Brain pericyte (primary cell): ENCODE measurements around the gene GCDH.
A peak's percentile ranks its signal among the peaks of the same experiment; 100 is the strongest.

ENCODE experiments used
- DNase-seq: peaks from one replicate; pipeline ENCODE4 v3.0.0-alpha.2; 2012; ENCODE audit warnings: low read depth, low spot score

The GCDH gene

DNA sequence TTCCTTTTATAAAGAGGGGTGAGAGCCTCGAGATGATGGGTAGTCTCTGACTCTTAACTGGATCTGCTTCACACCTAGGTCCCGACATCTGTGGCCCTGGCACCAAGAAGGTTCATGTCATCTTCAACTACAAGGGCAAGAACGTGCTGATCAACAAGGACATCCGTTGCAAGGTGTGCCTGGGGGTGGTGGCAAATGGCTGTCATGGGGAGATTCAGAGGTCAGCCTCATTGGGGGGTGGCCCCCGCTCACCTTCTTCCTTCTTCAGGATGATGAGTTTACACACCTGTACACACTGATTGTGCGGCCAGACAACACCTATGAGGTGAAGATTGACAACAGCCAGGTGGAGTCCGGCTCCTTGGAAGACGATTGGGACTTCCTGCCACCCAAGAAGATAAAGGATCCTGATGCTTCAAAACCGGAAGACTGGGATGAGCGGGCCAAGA lies 49.0 kb downstream of the GCDH start:
- no peak for DNase-seq

GRCh38 chr19:12940897-12941296 lies 49.9 kb downstream of the GCDH start:
- no peak for DNase-seq

DNA sequence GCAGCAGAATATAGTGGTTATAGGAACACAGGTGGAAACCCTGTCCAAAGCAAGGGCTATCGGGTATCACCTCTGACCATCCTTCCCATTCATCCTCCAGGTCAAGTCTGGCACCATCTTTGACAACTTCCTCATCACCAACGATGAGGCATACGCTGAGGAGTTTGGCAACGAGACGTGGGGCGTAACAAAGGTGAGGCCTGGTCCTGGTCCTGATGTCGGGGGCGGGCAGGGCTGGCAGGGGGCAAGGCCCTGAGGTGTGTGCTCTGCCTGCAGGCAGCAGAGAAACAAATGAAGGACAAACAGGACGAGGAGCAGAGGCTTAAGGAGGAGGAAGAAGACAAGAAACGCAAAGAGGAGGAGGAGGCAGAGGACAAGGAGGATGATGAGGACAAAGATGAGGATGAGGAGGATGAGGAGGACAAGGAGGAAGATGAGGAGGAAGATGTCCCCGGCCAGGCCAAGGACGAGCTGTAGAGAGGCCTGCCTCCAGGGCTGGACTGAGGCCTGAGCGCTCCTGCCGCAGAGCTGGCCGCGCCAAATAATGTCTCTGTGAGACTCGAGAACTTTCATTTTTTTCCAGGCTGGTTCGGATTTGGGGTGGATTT lies 52.6 kb downstream of the GCDH start:
- DNase-seq = no peak

- no peak for DNase-seq
Measured at GRCh38 chr19:12944104-12944674, 53.2 kb downstream of the GCDH start.

- DNase-seq = peak; percentile 97
Measured at GRCh38 chr19:12945479-12946091, 54.6 kb downstream of the GCDH start, which contains the start of gene RAD23A. RAD23A (plus strand) TSS chr19:12945862; CDS start chr19:12945949, 87 bp downstream.

DNA sequence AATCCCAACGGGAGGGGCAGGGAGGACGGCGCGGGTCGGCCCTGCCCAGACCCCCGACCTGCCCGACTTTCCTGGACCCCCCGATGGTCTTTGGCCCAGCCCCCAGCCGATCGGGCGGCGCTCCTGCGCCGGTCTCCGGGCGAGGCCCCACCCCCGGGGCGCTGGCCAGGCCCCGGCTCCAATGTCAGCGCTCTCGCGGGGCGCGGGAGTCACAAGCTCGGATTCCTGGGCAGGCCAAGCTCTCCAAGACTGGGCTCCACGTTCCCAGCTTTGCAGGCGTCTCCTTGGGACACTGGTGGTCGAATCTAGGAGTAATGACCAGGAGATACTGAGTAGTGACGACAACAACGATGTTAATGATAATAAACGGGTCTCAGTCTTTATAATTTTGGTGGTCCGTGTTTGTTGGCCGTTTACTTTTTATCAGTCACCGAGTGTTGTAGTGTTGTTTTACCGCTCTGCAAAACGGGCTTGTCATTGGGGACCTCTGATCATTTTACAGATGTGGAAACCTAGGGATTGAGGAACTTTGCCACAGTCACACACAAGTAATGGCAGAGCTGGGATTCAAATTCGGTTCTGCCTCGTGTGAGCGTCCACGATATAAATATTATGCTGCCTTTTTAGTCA lies 55.2 kb downstream of the GCDH start:
- no peak for DNase-seq

DNA sequence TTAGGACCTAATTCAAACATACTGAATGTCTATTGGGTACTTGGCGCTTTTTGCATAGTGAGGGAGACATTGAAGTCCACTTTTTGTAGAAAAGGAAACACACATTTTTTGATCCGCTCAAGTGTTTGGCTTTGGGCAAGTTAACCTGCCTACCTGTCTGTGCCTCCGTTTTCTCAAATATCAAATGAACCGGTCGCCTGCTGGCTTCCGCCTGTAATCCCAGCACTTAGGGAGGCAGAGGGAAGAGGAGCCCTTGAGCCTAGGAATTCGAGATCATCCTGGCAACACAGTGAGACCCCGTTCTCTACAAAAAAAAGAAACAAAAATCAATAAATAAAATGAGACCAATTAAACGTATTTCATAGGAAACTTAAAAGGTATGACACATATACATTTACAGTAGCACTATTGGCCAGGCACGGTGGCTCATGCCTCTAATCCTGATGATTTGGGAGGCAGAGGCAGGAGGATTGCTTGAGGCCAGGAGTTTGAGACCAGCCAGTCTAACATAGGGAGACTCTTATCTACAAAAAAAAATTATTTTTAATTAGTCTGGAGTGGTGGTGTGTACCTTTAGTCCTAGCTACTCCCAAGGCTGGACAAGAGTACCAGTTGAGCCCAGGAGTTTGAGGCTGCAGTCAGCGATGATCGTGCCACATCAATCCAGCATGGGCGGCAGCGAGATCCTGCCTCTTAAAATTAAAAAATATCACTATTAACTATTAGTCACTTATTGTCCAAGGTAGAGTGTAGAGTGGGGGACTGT lies 56.0 kb downstream of the GCDH start:
- no peak for DNase-seq

DNA sequence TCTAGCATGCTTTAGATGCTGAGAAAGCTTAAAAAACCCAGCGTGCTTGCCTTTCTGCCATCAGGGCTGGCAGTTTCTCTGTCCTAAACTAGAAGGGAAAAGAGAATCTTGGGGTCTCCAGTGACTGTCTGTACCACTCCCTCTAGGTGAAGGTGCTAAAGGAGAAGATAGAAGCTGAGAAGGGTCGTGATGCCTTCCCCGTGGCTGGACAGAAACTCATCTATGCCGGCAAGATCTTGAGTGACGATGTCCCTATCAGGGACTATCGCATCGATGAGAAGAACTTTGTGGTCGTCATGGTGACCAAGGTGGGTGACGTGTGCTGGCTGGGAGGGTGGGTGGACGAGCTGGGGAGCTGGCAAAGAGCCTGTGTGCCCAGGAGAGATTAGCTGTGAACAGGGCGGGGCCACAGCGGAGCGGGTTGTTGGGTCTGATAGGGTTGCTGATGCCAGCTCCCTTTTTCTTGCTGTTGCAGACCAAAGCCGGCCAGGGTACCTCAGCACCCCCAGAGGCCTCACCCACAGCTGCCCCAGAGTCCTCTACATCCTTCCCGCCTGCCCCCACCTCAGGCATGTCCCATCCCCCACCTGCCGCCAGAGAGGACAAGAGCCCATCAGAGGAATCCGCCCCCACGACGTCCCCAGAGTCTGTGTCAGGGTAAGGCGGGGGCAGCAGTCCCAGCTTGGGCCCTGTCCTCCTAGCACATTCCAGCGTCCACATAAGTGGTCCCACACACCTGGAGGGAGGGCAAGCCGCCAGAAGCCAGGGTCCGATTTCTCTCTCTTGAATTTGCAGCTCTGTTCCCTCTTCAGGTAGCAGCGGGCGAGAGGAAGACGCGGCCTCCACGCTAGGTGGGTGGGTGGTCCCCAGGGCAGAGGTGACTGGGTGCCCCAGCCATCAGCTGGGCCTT lies 57.0 kb downstream of the GCDH start:
- DNase-seq = no peak

GRCh38 chr19:12948612-12949362 lies 57.8 kb downstream of the GCDH start:
- no peak for DNase-seq
